ENCODE data around the gene EFCAB11. TPM values are rescaled to one million over a fixed set of nuclear protein-coding genes. Genes with fewer than 3 reads are reported as not detected.

The EFCAB11 gene
- total and polyA plus RNA-seq, 9 of the 15 experiments (the other 6 are each of a cell fraction or from before 2014, with no cell fraction given): 13.4 to 37.9 (median 17.4) TPM

DNA sequence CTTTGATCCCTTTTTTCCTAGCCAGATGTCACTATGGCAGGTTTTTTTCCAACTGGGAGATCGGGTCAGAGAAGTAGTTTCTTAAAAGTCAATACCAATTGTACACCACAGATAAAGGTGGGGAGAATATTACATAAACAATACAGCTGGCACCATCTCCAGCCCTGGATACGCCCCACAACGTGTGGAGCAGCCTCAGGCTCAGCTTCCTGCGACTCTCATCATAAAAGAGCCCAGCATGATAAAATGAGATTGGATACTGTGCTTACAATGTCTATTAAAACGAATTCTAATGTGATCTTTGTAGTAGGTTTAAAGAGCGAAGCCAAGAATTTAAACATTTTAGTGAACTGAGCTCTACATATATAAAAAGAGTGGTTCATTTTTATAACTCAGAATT, 21.5 kb downstream of the EFCAB11 start (continued):
- TF ChIP-seq ZNF41 (CRISPR knock-in tag; conservative IDR thresholded peaks at IDR 0.05): no peak
- no peak for TF ChIP-seq POLR2AphosphoS2 (IDR thresholded peaks at IDR 0.05; ENCODE audit: low read length)
- TF ChIP-seq, protein P1, sequence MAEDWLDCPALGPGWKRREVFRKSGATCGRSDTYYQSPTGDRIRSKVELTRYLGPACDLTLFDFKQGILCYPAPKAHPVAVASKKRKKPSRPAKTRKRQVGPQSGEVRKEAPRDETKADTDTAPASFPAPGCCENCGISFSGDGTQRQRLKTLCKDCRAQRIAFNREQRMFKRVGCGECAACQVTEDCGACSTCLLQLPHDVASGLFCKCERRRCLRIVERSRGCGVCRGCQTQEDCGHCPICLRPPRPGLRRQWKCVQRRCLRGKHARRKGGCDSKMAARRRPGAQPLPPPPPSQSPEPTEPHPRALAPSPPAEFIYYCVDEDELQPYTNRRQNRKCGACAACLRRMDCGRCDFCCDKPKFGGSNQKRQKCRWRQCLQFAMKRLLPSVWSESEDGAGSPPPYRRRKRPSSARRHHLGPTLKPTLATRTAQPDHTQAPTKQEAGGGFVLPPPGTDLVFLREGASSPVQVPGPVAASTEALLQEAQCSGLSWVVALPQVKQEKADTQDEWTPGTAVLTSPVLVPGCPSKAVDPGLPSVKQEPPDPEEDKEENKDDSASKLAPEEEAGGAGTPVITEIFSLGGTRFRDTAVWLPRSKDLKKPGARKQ (CRISPR knock-in tag; IDR thresholded peaks at IDR 0.05): no peak
- TF ChIP-seq ZBTB1 (CRISPR knock-in tag; IDR thresholded peaks at IDR 0.05; ENCODE audit: borderline replicate concordance, low read depth): no peak

DNA sequence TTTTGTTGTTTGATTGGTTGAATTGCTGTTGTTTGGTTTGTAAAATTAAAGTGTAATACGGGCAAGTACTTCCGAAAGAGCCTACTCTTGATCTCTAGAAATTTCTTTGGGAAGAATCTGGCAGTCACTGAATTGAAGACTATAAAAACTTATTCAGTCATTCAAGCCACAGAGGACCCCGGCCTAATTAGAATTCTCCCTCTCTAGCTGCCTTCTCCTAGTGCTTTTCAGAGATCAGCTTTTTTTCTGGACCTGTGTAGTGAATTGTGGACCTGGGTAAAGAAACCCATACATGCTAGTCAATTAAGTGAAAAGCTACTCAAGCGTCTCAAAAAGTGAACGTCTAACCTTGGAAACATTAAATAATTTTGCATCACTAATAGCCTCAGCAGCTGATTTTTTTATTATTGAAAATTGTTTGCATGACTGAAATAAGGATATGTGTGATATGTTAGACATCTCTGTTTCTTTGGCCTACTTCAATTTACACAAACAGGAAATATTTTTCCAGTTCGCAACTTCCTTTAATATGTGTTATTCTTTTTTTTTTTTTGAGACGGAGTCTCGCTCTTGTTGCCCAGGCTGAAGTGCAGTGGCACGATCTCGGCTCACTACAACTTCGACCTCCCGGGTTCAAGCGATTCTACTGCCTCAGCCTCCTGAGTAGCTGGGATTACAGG, 27.2 kb downstream of the EFCAB11 start:
- intact Hi-C loops (cut with micrococcal nuclease) (no loop called here), in situ Hi-C loops (cut with MboI) (loop anchor here (25.0 kb wide), 1 partner anchor 310 kb away; no protein-coding TSS in a partner anchor)
- Histone ChIP-seq H4K20me1 (replicated peaks; ENCODE audit: control insufficient read depth, insufficient read depth, low read length) (no peaks in the 10 kb centered on the region), H3K9ac (ENCODE audit: insufficient read depth in 1 of 2, low read depth in 2 of 2, low read length in 2 of 2) (no peak overlapping the region), H3K27ac (ENCODE audit: extremely low read depth, low read depth, low read length) (no peak overlapping the region), H3K79me2 (ENCODE audit: control insufficient read depth, insufficient read depth, low read length) (no peaks in the 10 kb centered on the region), H3K36me3 (ENCODE audit: control insufficient read depth, insufficient read depth, low read length) (peaks cover 14% of the 10 kb centered on the region; the same call in 2 of the 3 replicates), H2AFZ (ENCODE audit: low read depth, low read length) (no peak overlapping the region), H3K9me1 (ENCODE audit: control insufficient read depth, insufficient read depth, low read length) (no peaks in the 10 kb centered on the region), H3K4me3 (no peak overlapping the region), H3K4me2 (ENCODE audit: insufficient read depth, low read length) (no peak overlapping the region), H3K4me1 (replicated peaks in 1 of 2; ENCODE audit: control insufficient read depth in 2 of 2, insufficient read depth in 2 of 2, low read length in 2 of 2) (no peaks in the 10 kb centered on the region), H3K27me3 (ENCODE audit: control insufficient read depth in 2 of 2, insufficient read depth in 2 of 2, low read length in 2 of 2) (no peaks in the 10 kb centered on the region), H3K9me3 (replicated peaks; ENCODE audit: control insufficient read depth, insufficient read depth, low read depth, low read length) (no peaks in the 10 kb centered on the region)
- CTCF ChIA-PET (ENCODE audit: low intra/inter-chr PET ratio): no interaction called here
- no peak for ATAC-seq
- POLR2A ChIA-PET: no interaction called here
- FAIRE-seq: no peak
- BruUV-seq (replicated peaks): no TSS peak
- DNase-seq (ENCODE audit: extremely low read depth in 1 of 4, low spot score in 3 of 4): no peak
- 77% methylated on average over 12 of the region's 13 CpGs for WGBS (ENCODE audit: insufficient coverage, low coverage, missing lambda C conversion rate)
- TF ChIP-seq POLR3G (IDR thresholded peaks at IDR 0.05; ENCODE audit: extremely low read depth, insufficient read length, insufficient replicate concordance): no peak
- TF ChIP-seq TCF7 (IDR thresholded peaks at IDR 0.05; ENCODE audit: borderline replicate concordance): no peak
- TF ChIP-seq, protein P2, sequence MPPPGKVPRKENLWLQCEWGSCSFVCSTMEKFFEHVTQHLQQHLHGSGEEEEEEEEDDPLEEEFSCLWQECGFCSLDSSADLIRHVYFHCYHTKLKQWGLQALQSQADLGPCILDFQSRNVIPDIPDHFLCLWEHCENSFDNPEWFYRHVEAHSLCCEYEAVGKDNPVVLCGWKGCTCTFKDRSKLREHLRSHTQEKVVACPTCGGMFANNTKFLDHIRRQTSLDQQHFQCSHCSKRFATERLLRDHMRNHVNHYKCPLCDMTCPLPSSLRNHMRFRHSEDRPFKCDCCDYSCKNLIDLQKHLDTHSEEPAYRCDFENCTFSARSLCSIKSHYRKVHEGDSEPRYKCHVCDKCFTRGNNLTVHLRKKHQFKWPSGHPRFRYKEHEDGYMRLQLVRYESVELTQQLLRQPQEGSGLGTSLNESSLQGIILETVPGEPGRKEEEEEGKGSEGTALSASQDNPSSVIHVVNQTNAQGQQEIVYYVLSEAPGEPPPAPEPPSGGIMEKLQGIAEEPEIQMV (tag; conservative IDR thresholded peaks at IDR 0.05; ENCODE audit: low read depth): no peak
- TF ChIP-seq, protein P3, sequence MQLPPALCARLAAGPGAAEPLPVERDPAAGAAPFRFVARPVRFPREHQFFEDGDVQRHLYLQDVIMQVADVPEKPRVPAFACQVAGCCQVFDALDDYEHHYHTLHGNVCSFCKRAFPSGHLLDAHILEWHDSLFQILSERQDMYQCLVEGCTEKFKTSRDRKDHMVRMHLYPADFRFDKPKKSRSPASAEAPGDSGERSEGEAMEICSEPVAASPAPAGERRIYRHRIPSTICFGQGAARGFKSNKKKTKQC (CRISPR knock-in tag; IDR thresholded peaks at IDR 0.05): no peak
